ENCODE data around the gene URGCP. TPM values are rescaled to one million over a fixed set of nuclear protein-coding genes. Genes with fewer than 3 reads are reported as not detected.

The URGCP gene
- polyA plus RNA-seq, 1 of the 3 experiments (the other 2 are of a cell fraction), result 22.9 TPM

- H3K36me3 ChIP-seq (replicated peaks in 1 of 2; ENCODE audit: control insufficient read depth in 1 of 2, insufficient read depth in 2 of 2, low read length in 1 of 2), result no peaks in the 10 kb centered on the region
- H3K4me2 ChIP-seq, result no peak overlapping the region
- H3K27me3 ChIP-seq (ENCODE audit: insufficient read depth), result no peaks in the 10 kb centered on the region
- TF ChIP-seq FOXJ3 (CRISPR knock-in tag; IDR thresholded peaks at IDR 0.05), result no peak
- TF ChIP-seq, protein P1, sequence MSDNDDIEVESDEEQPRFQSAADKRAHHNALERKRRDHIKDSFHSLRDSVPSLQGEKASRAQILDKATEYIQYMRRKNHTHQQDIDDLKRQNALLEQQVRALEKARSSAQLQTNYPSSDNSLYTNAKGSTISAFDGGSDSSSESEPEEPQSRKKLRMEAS (IDR thresholded peaks at IDR 0.05; ENCODE audit: low read depth), result no peak
- 96% methylated on average over 5 of the region's 5 CpGs for WGBS (ENCODE audit: low lambda C conversion rate)
- CTCF ChIA-PET, result interaction anchor here (0.8 to 1.6 kb wide), 2 partner anchors 10 to 332 kb away, joined by 3 to 8 read pairs; partner anchors contain the start of gene STK17A
- H3K9ac ChIP-seq, result no peak overlapping the region
- H3F3A ChIP-seq (replicated peaks; ENCODE audit: insufficient read depth), result peaks cover 4% of the 10 kb centered on the region
- no peaks in the 10 kb centered on the region for H3K9me2 ChIP-seq
- no peaks in the 10 kb centered on the region for H3K9me3 ChIP-seq
- no peak overlapping the region for H2AFZ ChIP-seq (ENCODE audit: low read depth)
- H4K20me1 ChIP-seq (ENCODE audit: insufficient read depth), result no peaks in the 10 kb centered on the region
- no peak overlapping the region for H3K27ac ChIP-seq (ENCODE audit: low read depth in 2 of 2, low read length in 1 of 2)
- H3K4me3 ChIP-seq (ENCODE audit: low read depth in 2 of 2, low read length in 1 of 2), result no peak overlapping the region
- POLR2A ChIA-PET, result no interaction called here
- DNase-seq, result no peak
- no peaks in the 10 kb centered on the region; a peak in 1 of 4 replicates for H3K4me1 ChIP-seq (ENCODE audit: control insufficient read depth in 1 of 2, insufficient read depth in 2 of 2, low read depth in 1 of 2, low read length in 1 of 2)
- no peaks in the 10 kb centered on the region for H3K79me2 ChIP-seq (ENCODE audit: insufficient read depth)
These were observed 8.4 kb upstream of the URGCP start for GRCh38 chr7:43914795-43915194.

- Histone ChIP-seq H3K9me3 (no peaks in the 10 kb centered on the region), H3K79me2 (ENCODE audit: insufficient read depth) (peaks cover 51% of the 10 kb centered on the region), H3K36me3 (replicated peaks in 1 of 2; ENCODE audit: control insufficient read depth in 1 of 2, insufficient read depth in 2 of 2, low read length in 1 of 2) (peaks cover under 1 to 5% of the 10 kb centered on the region in 2 experiments), H4K20me1 (ENCODE audit: insufficient read depth) (peaks cover 26% of the 10 kb centered on the region), H3K27me3 (ENCODE audit: insufficient read depth) (no peaks in the 10 kb centered on the region), H3K9ac (peak overlapping the region; percentile 80), H3K4me2 (peak overlapping the region; percentile 85), H3K27ac (ENCODE audit: low read depth in 2 of 2, low read length in 1 of 2) (peak overlapping the region; percentile 34 to 81; a peak in 3 of 4 replicates), H2AFZ (ENCODE audit: low read depth) (peak overlapping the region; percentile 65), H3K4me1 (ENCODE audit: control insufficient read depth in 1 of 2, insufficient read depth in 2 of 2, low read depth in 1 of 2, low read length in 1 of 2) (peaks cover 4 to 23% of the 10 kb centered on the region in 2 experiments; a peak in 2 of 4 replicates), H3K4me3 (ENCODE audit: low read depth in 2 of 2, low read length in 1 of 2) (peak overlapping the region; percentile 65 to 80), H3F3A (replicated peaks; ENCODE audit: insufficient read depth) (no peaks in the 10 kb centered on the region), H3K9me2 (no peaks in the 10 kb centered on the region)
- POLR2A ChIA-PET, result interaction anchor here (1.2 kb wide), 1 partner anchor 36 kb away, joined by 3 read pairs; the partner anchor contains the start of gene MRPS24
- peak; percentile 89 for DNase-seq
- WGBS (ENCODE audit: low lambda C conversion rate), result under 1% methylated on average over 21 of the region's 43 CpGs
- TF ChIP-seq, protein P1 (IDR thresholded peaks at IDR 0.05; ENCODE audit: low read depth), result 0 out of 2 replicates have a peak, but pooled peaks have one; percentile 6
- peak; percentile 39 for TF ChIP-seq CHD2 (IDR thresholded peaks at IDR 0.05; ENCODE audit: low read length, partially characterized antibody)
- TF ChIP-seq SIN3A (IDR thresholded peaks at IDR 0.05; ENCODE audit: borderline replicate concordance, low read depth, low read length), result peak; percentile 88; the same call in 1 of the 2 replicates
- 0 out of 2 replicates have a peak, but pooled peaks have one; percentile 50 for TF ChIP-seq YY1 (IDR thresholded peaks at IDR 0.05; ENCODE audit: low read depth)
- no peak for TF ChIP-seq RAD21 (IDR thresholded peaks at IDR 0.05; ENCODE audit: low read length)
- TF ChIP-seq RCOR1 (IDR thresholded peaks at IDR 0.05; ENCODE audit: low read length), result no peak
- TF ChIP-seq MXI1 (IDR thresholded peaks at IDR 0.05; ENCODE audit: low read depth, low read length), result peak; percentile 65
- no peak for TF ChIP-seq SMC3 (IDR thresholded peaks at IDR 0.05; ENCODE audit: low read depth, low read length)
- CTCF ChIA-PET, result interaction anchor here (1.8 to 2.2 kb wide), 2 partner anchors 8 to 12 kb away, joined by 8 read pairs; no protein-coding TSS in a partner anchor
These were observed 453 bp downstream of the URGCP start for GRCh38 chr7:43905956-43906330.

Data from SK-N-SH (cell line).